Smooth muscle cell (in vitro differentiated cells): Measurements from ENCODE around the gene TEKT5. TPM values are rescaled to one million over a fixed set of nuclear protein-coding genes. Genes with fewer than 3 reads are reported as not detected.

ENCODE experiments used
- DNase-seq: peaks from one replicate; lab custom pipeline; 2025; ENCODE audit not compliant: unreplicated experiment; lab: John Stamatoyannopoulos, UW
- H2AFZ ChIP-seq: fragments of 200-600 bp; sonication (generic); 2 replicates; pipeline ENCODE4 v1.6.0; 2016; ENCODE audit warnings: antibody characterized with exemption, low read depth, mild to moderate bottlenecking
- H3F3A ChIP-seq: fragments of 200-600 bp; sonication (generic); 2 replicates; pipeline ENCODE4 v1.6.0; 2017; ENCODE audit warnings: antibody characterized with exemption, low read depth
- H3K27ac ChIP-seq: fragments of 200-600 bp; sonication (generic); 2 replicates; pipeline ENCODE4 v1.5.1; 2016; ENCODE audit warnings: low read depth, mild to moderate bottlenecking
- H3K27me3 ChIP-seq: fragments of 200-600 bp; sonication (generic); 2 replicates; pipeline ENCODE4 v1.6.1; 2016; ENCODE audit warnings: low read depth, mild to moderate bottlenecking
- H3K36me3 ChIP-seq: fragments of 200-600 bp; sonication (generic); 2 replicates; pipeline ENCODE4 v1.5.1; 2016; ENCODE audit warnings: low read depth
- H3K4me1 ChIP-seq: fragments of 200-600 bp; sonication (generic); 2 replicates; pipeline ENCODE4 v1.5.1; 2016; ENCODE audit warnings: low read depth
- H3K4me2 ChIP-seq: fragments of 200-600 bp; sonication (generic); 2 replicates; pipeline ENCODE4 v1.6.0; 2016; ENCODE audit warnings: mild to moderate bottlenecking
- H3K4me3 ChIP-seq: fragments of 200-600 bp; sonication (generic); 2 replicates; pipeline ENCODE4 v1.5.1; 2016; ENCODE audit warnings: mild to moderate bottlenecking
- H3K79me2 ChIP-seq: fragments of 200-600 bp; sonication (generic); 2 replicates; pipeline ENCODE4 v1.6.0; 2016; ENCODE audit warnings: low read depth, mild to moderate bottlenecking
- H3K9ac ChIP-seq: fragments of 200-600 bp; sonication (generic); 2 replicates; pipeline ENCODE4 v1.6.0; 2016; ENCODE audit warnings: low read depth
- H3K9me3 ChIP-seq: fragments of 200-600 bp; sonication (generic); replicated peaks from 2 replicates; pipeline ENCODE4 v1.5.1; 2016; ENCODE audit warnings: low read depth
- H4K20me1 ChIP-seq: fragments of 200-600 bp; sonication (generic); 2 replicates; pipeline ENCODE4 v1.6.0; 2016; ENCODE audit warnings: low read depth
- WGBS: methylation state at CpG from one replicate; pipeline ENCODE4 v1.1.7; 2016; ENCODE audit warnings: low lambda C conversion rate; 5-methylcytosine and 5-hydroxymethylcytosine counted together
- polyA plus RNA-seq: library from polyadenylated mRNA; unstranded; fragments of >200 nt; fragmentation: Nextera tagmentation; extraction: Ambion mirVana; gene quantifications from 2 replicates; pipeline ENCODE4 v1.2.1, GENCODE V29; 2016
- total RNA-seq: library from RNA; depleted of rRNA; stranded (reverse); fragments of >200 nt; gene quantifications from 2 replicates; pipeline ENCODE4 v1.2.3, GENCODE V29; 2014
- TF ChIP-seq, protein P1 (sequence below): fragments of 200-600 bp; sonication (generic); IDR thresholded peaks from 2 replicates; pipeline ENCODE4 v1.5.1; 2017; ENCODE audit warnings: borderline replicate concordance, mild to moderate bottlenecking, antibody characterized with exemption; ENCODE audit not compliant: insufficient read depth, poor library complexity, severe bottlenecking

Gene TEKT5
- total and polyA plus RNA-seq, 2 experiments from 2014 or later: not detected

DNA sequence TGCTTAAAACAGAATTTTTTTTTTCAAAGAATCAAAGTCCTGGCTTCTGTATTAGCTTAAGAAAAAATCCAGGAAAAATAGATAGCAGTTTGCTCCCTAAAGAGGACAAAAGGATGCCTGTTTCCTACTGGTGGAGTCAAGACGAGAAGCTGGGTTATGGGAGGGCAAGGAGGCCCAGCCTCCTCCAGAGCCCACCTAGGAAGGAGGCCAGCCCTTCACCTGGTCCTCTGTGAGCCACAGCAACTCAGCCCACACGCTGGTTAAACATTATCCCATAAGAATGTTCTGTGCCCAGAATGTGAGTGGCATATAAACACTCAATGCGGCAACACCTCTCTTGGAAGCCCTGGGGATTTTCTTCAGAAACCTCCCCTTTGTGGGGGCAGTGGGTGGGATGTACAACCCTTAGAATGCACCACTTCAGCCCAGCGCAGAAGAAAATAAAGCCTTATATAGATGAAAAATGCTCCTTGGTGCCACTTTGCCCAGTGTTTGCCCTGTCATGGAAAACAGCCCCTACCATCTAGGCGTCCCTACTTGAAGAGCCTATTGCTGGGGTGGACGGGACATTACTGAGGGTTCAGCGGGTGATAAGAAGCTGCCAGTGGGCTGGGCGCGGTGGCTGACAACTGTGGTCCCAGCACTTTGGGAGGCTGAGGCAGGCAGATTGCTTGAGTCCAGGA lies 48.0 kb downstream of the TEKT5 start:
- H3K36me3 ChIP-seq: no peaks in the 10 kb centered on the region
- no peak overlapping the region for H3K4me2 ChIP-seq
- no peaks in the 10 kb centered on the region for H3K9me3 ChIP-seq
- no peak overlapping the region for H2AFZ ChIP-seq
- peaks cover 14% of the 10 kb centered on the region for H3K4me1 ChIP-seq
- H3K4me3 ChIP-seq: no peak overlapping the region
- TF ChIP-seq, protein P1, sequence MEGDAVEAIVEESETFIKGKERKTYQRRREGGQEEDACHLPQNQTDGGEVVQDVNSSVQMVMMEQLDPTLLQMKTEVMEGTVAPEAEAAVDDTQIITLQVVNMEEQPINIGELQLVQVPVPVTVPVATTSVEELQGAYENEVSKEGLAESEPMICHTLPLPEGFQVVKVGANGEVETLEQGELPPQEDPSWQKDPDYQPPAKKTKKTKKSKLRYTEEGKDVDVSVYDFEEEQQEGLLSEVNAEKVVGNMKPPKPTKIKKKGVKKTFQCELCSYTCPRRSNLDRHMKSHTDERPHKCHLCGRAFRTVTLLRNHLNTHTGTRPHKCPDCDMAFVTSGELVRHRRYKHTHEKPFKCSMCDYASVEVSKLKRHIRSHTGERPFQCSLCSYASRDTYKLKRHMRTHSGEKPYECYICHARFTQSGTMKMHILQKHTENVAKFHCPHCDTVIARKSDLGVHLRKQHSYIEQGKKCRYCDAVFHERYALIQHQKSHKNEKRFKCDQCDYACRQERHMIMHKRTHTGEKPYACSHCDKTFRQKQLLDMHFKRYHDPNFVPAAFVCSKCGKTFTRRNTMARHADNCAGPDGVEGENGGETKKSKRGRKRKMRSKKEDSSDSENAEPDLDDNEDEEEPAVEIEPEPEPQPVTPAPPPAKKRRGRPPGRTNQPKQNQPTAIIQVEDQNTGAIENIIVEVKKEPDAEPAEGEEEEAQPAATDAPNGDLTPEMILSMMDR: no peak
- no peaks in the 10 kb centered on the region for H3F3A ChIP-seq
- DNase-seq: no peak
- WGBS: 91% methylated on average over 9 of the region's 9 CpGs
- no peaks in the 10 kb centered on the region for H4K20me1 ChIP-seq
- H3K79me2 ChIP-seq: no peaks in the 10 kb centered on the region
- H3K9ac ChIP-seq: no peak overlapping the region
- H3K27me3 ChIP-seq: no peaks in the 10 kb centered on the region
- H3K27ac ChIP-seq: no peak overlapping the region

- Histone ChIP-seq H3K9ac (no peak overlapping the region), H3K79me2 (no peaks in the 10 kb centered on the region), H3K9me3 (no peaks in the 10 kb centered on the region), H3K27ac (no peak overlapping the region), H3K4me3 (no peak overlapping the region), H3K27me3 (no peaks in the 10 kb centered on the region), H3K36me3 (no peaks in the 10 kb centered on the region), H4K20me1 (no peaks in the 10 kb centered on the region), H3K4me2 (no peak overlapping the region), H3K4me1 (peaks cover 14% of the 10 kb centered on the region), H3F3A (no peaks in the 10 kb centered on the region), H2AFZ (no peak overlapping the region)
- TF ChIP-seq, protein P1: no peak
- no peak for DNase-seq
- WGBS: 84% methylated on average over 1 of the region's 1 CpG
Observed at GRCh38 chr16:10646228-10646580, 48.5 kb downstream of the TEKT5 start.

GRCh38 chr16:10644092-10644491 lies 50.6 kb downstream of the TEKT5 start:
- no peak overlapping the region for H3K27ac ChIP-seq
- no peak overlapping the region for H3K4me3 ChIP-seq
- TF ChIP-seq, protein P1: no peak
- no peak for DNase-seq
- WGBS: 87% methylated on average over 6 of the region's 6 CpGs
- no peaks in the 10 kb centered on the region for H3K9me3 ChIP-seq
- peaks cover 11% of the 10 kb centered on the region for H3K27me3 ChIP-seq
- no peak overlapping the region for H2AFZ ChIP-seq
- no peaks in the 10 kb centered on the region for H3F3A ChIP-seq
- no peaks in the 10 kb centered on the region for H4K20me1 ChIP-seq
- H3K79me2 ChIP-seq: no peaks in the 10 kb centered on the region
- no peaks in the 10 kb centered on the region for H3K36me3 ChIP-seq
- no peak overlapping the region for H3K4me2 ChIP-seq
- H3K4me1 ChIP-seq: peaks cover 14% of the 10 kb centered on the region
- no peak overlapping the region for H3K9ac ChIP-seq

GRCh38 chr16:10642964-10643363 lies 51.8 kb downstream of the TEKT5 start:
- no peaks in the 10 kb centered on the region for H3K79me2 ChIP-seq
- H3K4me1 ChIP-seq: peaks cover 14% of the 10 kb centered on the region
- TF ChIP-seq, protein P1: no peak
- no peak for DNase-seq
- 92% methylated on average over 7 of the region's 7 CpGs for WGBS
- no peaks in the 10 kb centered on the region for H3K9me3 ChIP-seq
- H3F3A ChIP-seq: no peaks in the 10 kb centered on the region
- no peaks in the 10 kb centered on the region for H4K20me1 ChIP-seq
- no peak overlapping the region for H3K9ac ChIP-seq
- no peak overlapping the region for H3K4me2 ChIP-seq
- no peaks in the 10 kb centered on the region for H3K36me3 ChIP-seq
- peaks cover 15% of the 10 kb centered on the region for H3K27me3 ChIP-seq
- no peak overlapping the region for H3K4me3 ChIP-seq
- no peak overlapping the region for H2AFZ ChIP-seq
- no peak overlapping the region for H3K27ac ChIP-seq
